ENCODE results near the gene RBPMS2.

Gene RBPMS2

GRCh38 chr15:64731012-64731804 is 44.2 kb downstream of the RBPMS2 start:
- no peaks in the 10 kb centered on the region for H3K36me3 ChIP-seq (ENCODE audit: insufficient read depth, low read length)
- ATAC-seq (ENCODE audit: insufficient read depth, low read depth) (peak; percentile 77), DNase-seq (peak; percentile 79)
- no peak for TF ChIP-seq EZH2 (IDR thresholded peaks at IDR 0.05; ENCODE audit: borderline replicate concordance, low read depth, low read length, severe bottlenecking)
- TF ChIP-seq, protein P1, sequence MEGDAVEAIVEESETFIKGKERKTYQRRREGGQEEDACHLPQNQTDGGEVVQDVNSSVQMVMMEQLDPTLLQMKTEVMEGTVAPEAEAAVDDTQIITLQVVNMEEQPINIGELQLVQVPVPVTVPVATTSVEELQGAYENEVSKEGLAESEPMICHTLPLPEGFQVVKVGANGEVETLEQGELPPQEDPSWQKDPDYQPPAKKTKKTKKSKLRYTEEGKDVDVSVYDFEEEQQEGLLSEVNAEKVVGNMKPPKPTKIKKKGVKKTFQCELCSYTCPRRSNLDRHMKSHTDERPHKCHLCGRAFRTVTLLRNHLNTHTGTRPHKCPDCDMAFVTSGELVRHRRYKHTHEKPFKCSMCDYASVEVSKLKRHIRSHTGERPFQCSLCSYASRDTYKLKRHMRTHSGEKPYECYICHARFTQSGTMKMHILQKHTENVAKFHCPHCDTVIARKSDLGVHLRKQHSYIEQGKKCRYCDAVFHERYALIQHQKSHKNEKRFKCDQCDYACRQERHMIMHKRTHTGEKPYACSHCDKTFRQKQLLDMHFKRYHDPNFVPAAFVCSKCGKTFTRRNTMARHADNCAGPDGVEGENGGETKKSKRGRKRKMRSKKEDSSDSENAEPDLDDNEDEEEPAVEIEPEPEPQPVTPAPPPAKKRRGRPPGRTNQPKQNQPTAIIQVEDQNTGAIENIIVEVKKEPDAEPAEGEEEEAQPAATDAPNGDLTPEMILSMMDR (IDR thresholded peaks at IDR 0.05; ENCODE audit: borderline replicate concordance, extremely low read depth, low read length, poor library complexity, severe bottlenecking) = peak; percentile 81
- no peaks in the 10 kb centered on the region for H3K79me2 ChIP-seq (ENCODE audit: insufficient read depth, low read length)
- H3K4me3 ChIP-seq (ENCODE audit: low read depth in 1 of 2, low read length in 2 of 2) = no peak overlapping the region
- no peaks in the 10 kb centered on the region for H4K20me1 ChIP-seq (ENCODE audit: insufficient read depth, low read length)
- no peaks in the 10 kb centered on the region for H3K27me3 ChIP-seq (ENCODE audit: insufficient read depth, low read length, poor library complexity)
- H2AFZ ChIP-seq (ENCODE audit: low read depth, low read length) = no peak overlapping the region
- no peak overlapping the region for H3K9ac ChIP-seq (ENCODE audit: low read depth, low read length)
- no peak overlapping the region for H3K27ac ChIP-seq (ENCODE audit: low read length)
- H3K9me3 ChIP-seq (ENCODE audit: insufficient read depth, low read length, severe bottlenecking) = no peaks in the 10 kb centered on the region
- no peak overlapping the region for H3K4me2 ChIP-seq (ENCODE audit: insufficient read depth, low read length)
- no peaks in the 10 kb centered on the region for H3K4me1 ChIP-seq (ENCODE audit: insufficient read depth, low read length)

DNA sequence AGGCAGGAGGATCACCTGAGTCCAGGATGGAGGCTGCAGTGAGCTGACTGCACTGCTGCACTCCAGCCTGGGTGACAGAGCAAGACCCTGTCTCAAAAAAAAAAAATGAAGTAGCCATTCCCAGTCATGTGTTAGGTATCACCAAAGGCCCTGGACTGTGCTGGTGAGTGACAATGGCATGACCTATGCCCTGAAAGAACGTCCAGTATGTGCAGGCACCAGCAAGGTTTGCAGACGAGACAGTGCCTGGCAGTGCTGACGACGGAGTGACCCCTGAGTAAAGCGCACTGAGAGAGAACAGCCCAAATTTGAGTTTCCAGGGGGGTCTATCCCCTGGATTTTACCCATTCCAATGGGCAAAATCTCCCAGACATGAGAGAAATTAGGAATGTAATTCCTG is 45.2 kb downstream of the RBPMS2 start:
- Histone ChIP-seq H2AFZ (ENCODE audit: low read depth, low read length) (no peak overlapping the region), H3K9ac (ENCODE audit: low read depth, low read length) (no peak overlapping the region), H3K4me2 (ENCODE audit: insufficient read depth, low read length) (no peak overlapping the region), H3K4me1 (ENCODE audit: insufficient read depth, low read length) (no peaks in the 10 kb centered on the region), H3K4me3 (ENCODE audit: low read depth in 1 of 2, low read length in 2 of 2) (no peak overlapping the region), H3K27me3 (ENCODE audit: insufficient read depth, low read length, poor library complexity) (no peaks in the 10 kb centered on the region), H3K79me2 (ENCODE audit: insufficient read depth, low read length) (no peaks in the 10 kb centered on the region), H3K27ac (ENCODE audit: low read length) (no peak overlapping the region), H3K36me3 (ENCODE audit: insufficient read depth, low read length) (no peaks in the 10 kb centered on the region), H4K20me1 (ENCODE audit: insufficient read depth, low read length) (no peaks in the 10 kb centered on the region), H3K9me3 (ENCODE audit: insufficient read depth, low read length, severe bottlenecking) (no peaks in the 10 kb centered on the region)
- DNase-seq (no peak), ATAC-seq (ENCODE audit: insufficient read depth, low read depth) (no peak)
- TF ChIP-seq, protein P1 (IDR thresholded peaks at IDR 0.05; ENCODE audit: borderline replicate concordance, extremely low read depth, low read length, poor library complexity, severe bottlenecking) = no peak
- TF ChIP-seq EZH2 (IDR thresholded peaks at IDR 0.05; ENCODE audit: borderline replicate concordance, low read depth, low read length, severe bottlenecking) = no peak

GRCh38 chr15:64720188-64720587 is 55.2 kb downstream of the RBPMS2 start:
- Histone ChIP-seq H3K9me3 (ENCODE audit: insufficient read depth, low read length, severe bottlenecking) (no peaks in the 10 kb centered on the region), H3K4me3 (ENCODE audit: low read depth in 1 of 2, low read length in 2 of 2) (no peak overlapping the region), H3K27ac (ENCODE audit: low read length) (no peak overlapping the region), H4K20me1 (ENCODE audit: insufficient read depth, low read length) (no peaks in the 10 kb centered on the region), H3K79me2 (ENCODE audit: insufficient read depth, low read length) (no peaks in the 10 kb centered on the region), H3K27me3 (ENCODE audit: insufficient read depth, low read length, poor library complexity) (no peaks in the 10 kb centered on the region), H3K9ac (ENCODE audit: low read depth, low read length) (no peak overlapping the region), H2AFZ (ENCODE audit: low read depth, low read length) (no peak overlapping the region), H3K4me1 (ENCODE audit: insufficient read depth, low read length) (no peaks in the 10 kb centered on the region), H3K4me2 (ENCODE audit: insufficient read depth, low read length) (no peak overlapping the region), H3K36me3 (ENCODE audit: insufficient read depth, low read length) (no peaks in the 10 kb centered on the region)
- ATAC-seq (ENCODE audit: insufficient read depth, low read depth) = no peak
- TF ChIP-seq EZH2 (IDR thresholded peaks at IDR 0.05; ENCODE audit: borderline replicate concordance, low read depth, low read length, severe bottlenecking) = no peak
- TF ChIP-seq, protein P1 (IDR thresholded peaks at IDR 0.05; ENCODE audit: borderline replicate concordance, extremely low read depth, low read length, poor library complexity, severe bottlenecking) = no peak
- no peak for DNase-seq

Measured in DND-41 (cell line).